Ishikawa (cell line): Measurements from ENCODE around the gene TEX54.

ENCODE experiments used
- CEBPB ChIP-seq: IDR thresholded peaks from 2 replicates; pipeline ENCODE4 v1.6.1; 2012
- CREB1 ChIP-seq: IDR thresholded peaks from 2 replicates; pipeline ENCODE4 v1.6.1; 2012; ENCODE audit warnings: low read depth
- EGR1 ChIP-seq: IDR thresholded peaks from 2 replicates; pipeline ENCODE4 v1.6.1; 2012
- EP300 ChIP-seq: IDR thresholded peaks from 2 replicates; pipeline ENCODE4 v1.6.1; 2012; ENCODE audit warnings: borderline replicate concordance
- FOXM1 ChIP-seq: IDR thresholded peaks from 2 replicates; pipeline ENCODE4 v1.6.1; 2012; ENCODE audit warnings: low read depth, borderline replicate concordance
- MAX ChIP-seq: IDR thresholded peaks from 2 replicates; pipeline ENCODE4 v1.6.1; 2012
- RAD21 ChIP-seq: IDR thresholded peaks from 2 replicates; pipeline ENCODE4 v1.6.1; 2012; ENCODE audit warnings: low read depth
- TAF1 ChIP-seq: IDR thresholded peaks from 2 replicates; pipeline ENCODE4 v1.6.1; 2012; ENCODE audit warnings: low read depth, mild to moderate bottlenecking
- TCF12 ChIP-seq: IDR thresholded peaks from 2 replicates; pipeline ENCODE4 v1.6.1; 2012; ENCODE audit warnings: low read depth
- USF1 ChIP-seq: IDR thresholded peaks from 2 replicates; pipeline ENCODE4 v1.6.1; 2012
- YY1 ChIP-seq: IDR thresholded peaks from 2 replicates; pipeline ENCODE4 v1.6.1; 2012; ENCODE audit warnings: low read depth
- ZBTB7A ChIP-seq: IDR thresholded peaks from 2 replicates; pipeline ENCODE4 v1.6.1; 2012; ENCODE audit warnings: low read depth
- TF ChIP-seq, protein P1 (sequence below): IDR thresholded peaks from 2 replicates; pipeline ENCODE4 v1.6.1; 2012; ENCODE audit warnings: low read depth, mild to moderate bottlenecking

DNA sequence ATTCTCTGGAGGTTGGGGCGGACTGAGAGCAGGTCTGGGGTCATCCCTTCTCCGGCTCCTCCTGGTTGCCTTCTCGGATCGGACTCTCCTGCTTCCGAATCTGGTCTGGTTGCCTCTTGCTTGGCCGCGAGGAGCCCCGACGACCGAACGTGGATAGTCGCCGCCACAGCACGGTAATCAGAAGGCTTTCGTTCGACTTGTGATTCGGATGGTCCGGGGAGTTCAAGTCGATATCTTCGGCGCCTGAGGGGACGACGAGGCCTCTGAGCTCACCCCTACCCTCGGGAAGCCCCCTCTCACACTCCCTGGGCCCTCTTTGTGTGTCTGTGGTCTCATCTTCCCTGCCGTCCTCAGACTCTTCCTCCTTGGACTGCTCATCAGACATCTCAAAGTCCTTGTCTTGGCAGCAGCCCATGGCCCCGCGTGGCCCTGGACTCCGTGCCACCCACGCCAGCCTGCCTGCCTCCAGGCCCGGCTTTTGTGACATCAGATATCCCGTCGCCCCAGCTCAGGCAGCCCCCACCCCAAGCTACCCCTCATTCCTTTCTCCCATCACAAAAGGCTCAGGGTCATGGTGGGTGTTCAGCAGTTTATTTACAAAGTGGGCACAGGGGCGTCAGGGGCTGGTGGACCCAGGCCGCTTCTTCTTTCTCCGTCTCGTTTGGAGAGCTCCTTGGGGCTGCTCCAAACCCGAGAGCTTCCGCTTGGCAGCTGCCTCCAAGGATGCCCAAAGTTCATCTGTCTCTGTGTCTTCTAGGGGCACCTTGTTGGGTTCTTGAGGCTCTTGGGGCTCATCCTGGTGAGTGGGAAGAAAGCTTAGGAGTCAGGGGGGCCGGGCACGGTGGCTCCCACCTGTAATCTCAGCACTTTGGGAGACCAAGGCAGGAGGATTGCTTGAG, at the start of gene TEX54:
- no peak for TF ChIP-seq CREB1
- no peak for TF ChIP-seq USF1
- no peak for TF ChIP-seq EP300
- TF ChIP-seq MAX = 0 out of 2 replicates have a peak, but pooled peaks have one; percentile 4
- no peak for TF ChIP-seq YY1
- TF ChIP-seq CEBPB = no peak
- TF ChIP-seq RAD21 = no peak
- no peak for TF ChIP-seq FOXM1
- TF ChIP-seq TCF12 = no peak
- TF ChIP-seq ZBTB7A = no peak
- no peak for TF ChIP-seq EGR1
- TF ChIP-seq TAF1 = no peak
- TF ChIP-seq, protein P1, sequence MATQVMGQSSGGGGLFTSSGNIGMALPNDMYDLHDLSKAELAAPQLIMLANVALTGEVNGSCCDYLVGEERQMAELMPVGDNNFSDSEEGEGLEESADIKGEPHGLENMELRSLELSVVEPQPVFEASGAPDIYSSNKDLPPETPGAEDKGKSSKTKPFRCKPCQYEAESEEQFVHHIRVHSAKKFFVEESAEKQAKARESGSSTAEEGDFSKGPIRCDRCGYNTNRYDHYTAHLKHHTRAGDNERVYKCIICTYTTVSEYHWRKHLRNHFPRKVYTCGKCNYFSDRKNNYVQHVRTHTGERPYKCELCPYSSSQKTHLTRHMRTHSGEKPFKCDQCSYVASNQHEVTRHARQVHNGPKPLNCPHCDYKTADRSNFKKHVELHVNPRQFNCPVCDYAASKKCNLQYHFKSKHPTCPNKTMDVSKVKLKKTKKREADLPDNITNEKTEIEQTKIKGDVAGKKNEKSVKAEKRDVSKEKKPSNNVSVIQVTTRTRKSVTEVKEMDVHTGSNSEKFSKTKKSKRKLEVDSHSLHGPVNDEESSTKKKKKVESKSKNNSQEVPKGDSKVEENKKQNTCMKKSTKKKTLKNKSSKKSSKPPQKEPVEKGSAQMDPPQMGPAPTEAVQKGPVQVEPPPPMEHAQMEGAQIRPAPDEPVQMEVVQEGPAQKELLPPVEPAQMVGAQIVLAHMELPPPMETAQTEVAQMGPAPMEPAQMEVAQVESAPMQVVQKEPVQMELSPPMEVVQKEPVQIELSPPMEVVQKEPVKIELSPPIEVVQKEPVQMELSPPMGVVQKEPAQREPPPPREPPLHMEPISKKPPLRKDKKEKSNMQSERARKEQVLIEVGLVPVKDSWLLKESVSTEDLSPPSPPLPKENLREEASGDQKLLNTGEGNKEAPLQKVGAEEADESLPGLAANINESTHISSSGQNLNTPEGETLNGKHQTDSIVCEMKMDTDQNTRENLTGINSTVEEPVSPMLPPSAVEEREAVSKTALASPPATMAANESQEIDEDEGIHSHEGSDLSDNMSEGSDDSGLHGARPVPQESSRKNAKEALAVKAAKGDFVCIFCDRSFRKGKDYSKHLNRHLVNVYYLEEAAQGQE = no peak
